Neural progenitor cell (in vitro differentiated cells): ENCODE data around the gene EDN3. TPM values are rescaled to one million over a fixed set of nuclear protein-coding genes. Genes with fewer than 3 reads are reported as not detected.

Source experiments
- DNase-seq: peaks from one replicate; pipeline ENCODE4 v3.0.0-alpha.2; 2016; ENCODE audit warnings: low spot score
- H2AFZ ChIP-seq: fragments of 200-600 bp; sonication (generic); replicated peaks from 2 replicates; pipeline ENCODE4 v1.6.1; 2016; ENCODE audit warnings: antibody characterized with exemption
- H3F3A ChIP-seq: fragments of 200-600 bp; sonication (generic); 2 replicates; pipeline ENCODE4 v1.6.1; 2016; ENCODE audit warnings: antibody characterized with exemption, low read depth
- H3K27ac ChIP-seq: fragments of 200-600 bp; sonication (generic); 2 replicates; pipeline ENCODE4 v1.5.1; 2016; ENCODE audit warnings: mild to moderate bottlenecking
- H3K27me3 ChIP-seq: fragments of 200-600 bp; sonication (generic); 2 replicates; pipeline ENCODE4 v1.6.1; 2016; ENCODE audit warnings: mild to moderate bottlenecking, moderate library complexity
- H3K36me3 ChIP-seq: fragments of 200-600 bp; sonication (generic); 2 replicates; pipeline ENCODE4 v1.5.1; 2016
- H3K4me1 ChIP-seq: fragments of 200-600 bp; sonication (generic); 2 replicates; pipeline ENCODE4 v1.6.1; 2016; ENCODE audit warnings: mixed run types
- H3K4me2 ChIP-seq: fragments of 200-600 bp; sonication (generic); 2 replicates; pipeline ENCODE4 v1.6.1; 2016
- H3K4me3 ChIP-seq: fragments of 200-600 bp; sonication (generic); 2 replicates; pipeline ENCODE4 v1.5.1; 2016
- H3K79me2 ChIP-seq: fragments of 200-600 bp; sonication (generic); 2 replicates; pipeline ENCODE4 v1.6.1; 2016; ENCODE audit warnings: low read depth
- H3K9ac ChIP-seq: fragments of 200-600 bp; sonication (generic); 2 replicates; pipeline ENCODE4 v1.6.1; 2016
- H3K9me3 ChIP-seq: fragments of 200-600 bp; sonication (generic); 2 replicates; pipeline ENCODE4 v1.5.1; 2016; ENCODE audit warnings: low read depth
- H4K20me1 ChIP-seq: fragments of 200-600 bp; sonication (generic); 2 replicates; pipeline ENCODE4 v1.6.1; 2016; ENCODE audit warnings: low read depth
- H3K27ac Mint-ChIP-seq: 3 replicates; pipeline ENCODE4 v1.8.0; 2021; ENCODE audit warnings: mixed read lengths
- H3K27me3 Mint-ChIP-seq: 2 replicates; pipeline ENCODE4 v1.8.0; 2022; ENCODE audit warnings: low read depth, mild to moderate bottlenecking, inconsistent platforms, moderate library complexity, mixed read lengths; ENCODE audit not compliant: insufficient read depth
- H3K36me3 Mint-ChIP-seq: 3 replicates; pipeline ENCODE4 v1.8.0; 2021; ENCODE audit warnings: mixed read lengths
- H3K4me1 Mint-ChIP-seq: 3 replicates; pipeline ENCODE4 v1.8.0; 2021; ENCODE audit warnings: mixed read lengths
- H3K4me3 Mint-ChIP-seq: 3 replicates; pipeline ENCODE4 v1.8.0; 2021; ENCODE audit warnings: mild to moderate bottlenecking, moderate library complexity, mixed read lengths
- H3K9me3 Mint-ChIP-seq: 3 replicates; pipeline ENCODE4 v1.8.0; 2020; ENCODE audit warnings: mixed read lengths
- CTCF ChIP-seq: fragments of 200-600 bp; sonication (generic); IDR thresholded peaks from 2 replicates; pipeline ENCODE4 v1.5.1; 2017; ENCODE audit warnings: antibody characterized with exemption, mild to moderate bottlenecking
- EZH2 ChIP-seq: fragments of 200-600 bp; sonication (generic); IDR thresholded peaks from 2 replicates; pipeline ENCODE4 v1.6.1; 2017; ENCODE audit warnings: antibody characterized with exemption, mild to moderate bottlenecking, moderate library complexity
- EZH2phosphoT487 ChIP-seq: fragments of 200-600 bp; sonication (generic); IDR thresholded peaks from 2 replicates; pipeline ENCODE4 v1.6.1; 2017; ENCODE audit warnings: antibody characterized with exemption
- total RNA-seq: library from RNA; depleted of rRNA; stranded (reverse); fragments of >200 nt; gene quantifications from 2 replicates; pipeline ENCODE4 v1.2.3, GENCODE V29; 2015; ENCODE audit warnings: low replicate concordance

Gene EDN3
- total RNA-seq, 1 donor from 2014 or later = not detected

DNA sequence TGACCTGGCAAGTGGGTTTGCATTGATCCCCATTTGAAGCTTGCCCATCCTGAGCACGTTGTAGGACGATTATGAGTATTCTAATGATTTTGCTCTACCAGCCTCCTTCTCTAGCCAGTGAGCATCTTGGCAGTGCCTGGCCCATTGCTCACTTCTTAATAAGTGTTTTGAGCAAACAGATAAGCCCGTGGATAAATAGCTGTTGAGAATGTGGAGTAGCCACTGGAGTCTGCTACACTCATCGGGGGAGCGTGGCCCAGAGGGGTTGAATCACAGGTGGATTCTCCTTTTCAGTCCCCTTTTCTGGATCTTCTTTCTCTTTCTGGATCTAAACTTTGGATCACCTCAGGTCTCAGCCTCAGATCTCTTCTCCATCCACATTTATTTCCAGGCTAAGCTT, 15.9 kb upstream of the EDN3 start:
- H3K79me2 ChIP-seq = no peaks in the 10 kb centered on the region
- H3F3A ChIP-seq = no peaks in the 10 kb centered on the region
- Mint-ChIP-seq H3K27me3 (peaks cover 9% of the 10 kb centered on the region), H3K27ac (no peak overlapping the region), H3K4me3 (no peak overlapping the region), H3K4me1 (peaks cover 3% of the 10 kb centered on the region), H3K9me3 (no peaks in the 10 kb centered on the region), H3K36me3 (no peaks in the 10 kb centered on the region)
- H3K27me3 ChIP-seq = peaks cover 10% of the 10 kb centered on the region
- TF ChIP-seq CTCF = no peak
- no peak for TF ChIP-seq EZH2phosphoT487
- no peak for TF ChIP-seq EZH2
- H3K9me3 ChIP-seq = no peaks in the 10 kb centered on the region
- no peak for DNase-seq
- no peaks in the 10 kb centered on the region for H4K20me1 ChIP-seq
- no peak overlapping the region for H3K4me3 ChIP-seq
- H2AFZ ChIP-seq = no peak overlapping the region
- H3K4me1 ChIP-seq = no peaks in the 10 kb centered on the region
- no peaks in the 10 kb centered on the region for H3K36me3 ChIP-seq
- no peak overlapping the region for H3K27ac ChIP-seq
- H3K4me2 ChIP-seq = no peak overlapping the region
- H3K9ac ChIP-seq = no peak overlapping the region

GRCh38 chr20:59289994-59290393, 10.4 kb upstream of the EDN3 start:
- H3K4me2 ChIP-seq = no peak overlapping the region
- no peaks in the 10 kb centered on the region for H4K20me1 ChIP-seq
- H3K9ac ChIP-seq = no peak overlapping the region
- H3K4me1 Mint-ChIP-seq = peaks cover 2% of the 10 kb centered on the region
- H3K9me3 Mint-ChIP-seq = peaks cover 2% of the 10 kb centered on the region
- H3K4me3 Mint-ChIP-seq = no peak overlapping the region
- DNase-seq = no peak
- H3K27me3 ChIP-seq = no peaks in the 10 kb centered on the region
- no peak for TF ChIP-seq CTCF
- TF ChIP-seq EZH2 = no peak
- no peak for TF ChIP-seq EZH2phosphoT487
- H3K27ac ChIP-seq = no peak overlapping the region
- H3K79me2 ChIP-seq = no peaks in the 10 kb centered on the region
- H3K4me1 ChIP-seq = no peaks in the 10 kb centered on the region
- H3K4me3 ChIP-seq = no peak overlapping the region
- H3K36me3 Mint-ChIP-seq = no peaks in the 10 kb centered on the region
- no peak overlapping the region for H3K27ac Mint-ChIP-seq
- no peaks in the 10 kb centered on the region for H3F3A ChIP-seq
- H3K9me3 ChIP-seq = no peaks in the 10 kb centered on the region
- H3K36me3 ChIP-seq = no peaks in the 10 kb centered on the region
- H3K27me3 Mint-ChIP-seq = peaks cover 10% of the 10 kb centered on the region
- H2AFZ ChIP-seq = no peak overlapping the region

DNA sequence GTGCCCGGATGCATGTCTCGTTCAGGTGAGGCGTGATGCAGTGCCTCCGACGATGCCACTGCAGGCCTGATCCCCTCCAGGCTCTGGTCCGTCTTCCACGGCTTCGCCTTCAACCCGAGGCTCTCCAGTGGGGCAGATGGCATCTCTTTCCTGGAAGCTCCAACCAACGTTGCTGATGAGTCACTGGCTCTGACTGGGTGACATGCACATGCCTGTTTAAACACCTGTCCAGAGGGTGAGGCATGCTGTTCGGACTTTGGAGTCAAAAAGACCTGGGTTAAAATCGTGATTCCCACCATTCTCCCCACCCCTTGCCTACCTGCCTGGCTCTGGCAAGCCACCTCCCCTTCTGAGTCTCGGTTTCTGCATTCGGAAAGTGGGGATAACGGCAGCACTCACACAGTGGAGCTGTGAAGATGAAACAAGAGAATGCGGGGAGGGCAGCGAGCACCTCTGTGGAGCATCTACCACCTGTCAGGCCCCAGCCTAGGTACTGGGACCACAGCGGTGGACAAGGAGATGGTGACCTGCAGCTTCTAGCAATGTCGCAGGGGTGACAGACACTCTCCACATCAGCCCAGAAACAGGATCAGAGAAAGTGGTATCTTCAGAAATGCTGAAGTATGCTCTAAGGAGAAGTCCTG, 8.5 kb upstream of the EDN3 start:
- Histone ChIP-seq H3K27ac (no peak overlapping the region), H3K27me3 (peaks cover 13% of the 10 kb centered on the region), H3K9ac (no peak overlapping the region), H4K20me1 (no peaks in the 10 kb centered on the region), H3K79me2 (no peaks in the 10 kb centered on the region), H3K36me3 (no peaks in the 10 kb centered on the region), H2AFZ (no peak overlapping the region), H3K4me3 (no peak overlapping the region), H3F3A (no peaks in the 10 kb centered on the region), H3K4me2 (no peak overlapping the region), H3K4me1 (no peaks in the 10 kb centered on the region), H3K9me3 (no peaks in the 10 kb centered on the region)
- peaks cover 14% of the 10 kb centered on the region for H3K27me3 Mint-ChIP-seq
- TF ChIP-seq EZH2phosphoT487 (no peak), CTCF (no peak), EZH2 (no peak)
- H3K9me3 Mint-ChIP-seq = peaks cover 2% of the 10 kb centered on the region
- peaks cover 2% of the 10 kb centered on the region for H3K4me1 Mint-ChIP-seq
- no peaks in the 10 kb centered on the region for H3K36me3 Mint-ChIP-seq
- no peak overlapping the region for H3K4me3 Mint-ChIP-seq
- H3K27ac Mint-ChIP-seq = no peak overlapping the region
- no peak for DNase-seq
